ENCODE results near the gene TMEM150A.
A peak's percentile ranks its signal among the peaks of the same experiment; 100 is the strongest.

Gene TMEM150A

DNA sequence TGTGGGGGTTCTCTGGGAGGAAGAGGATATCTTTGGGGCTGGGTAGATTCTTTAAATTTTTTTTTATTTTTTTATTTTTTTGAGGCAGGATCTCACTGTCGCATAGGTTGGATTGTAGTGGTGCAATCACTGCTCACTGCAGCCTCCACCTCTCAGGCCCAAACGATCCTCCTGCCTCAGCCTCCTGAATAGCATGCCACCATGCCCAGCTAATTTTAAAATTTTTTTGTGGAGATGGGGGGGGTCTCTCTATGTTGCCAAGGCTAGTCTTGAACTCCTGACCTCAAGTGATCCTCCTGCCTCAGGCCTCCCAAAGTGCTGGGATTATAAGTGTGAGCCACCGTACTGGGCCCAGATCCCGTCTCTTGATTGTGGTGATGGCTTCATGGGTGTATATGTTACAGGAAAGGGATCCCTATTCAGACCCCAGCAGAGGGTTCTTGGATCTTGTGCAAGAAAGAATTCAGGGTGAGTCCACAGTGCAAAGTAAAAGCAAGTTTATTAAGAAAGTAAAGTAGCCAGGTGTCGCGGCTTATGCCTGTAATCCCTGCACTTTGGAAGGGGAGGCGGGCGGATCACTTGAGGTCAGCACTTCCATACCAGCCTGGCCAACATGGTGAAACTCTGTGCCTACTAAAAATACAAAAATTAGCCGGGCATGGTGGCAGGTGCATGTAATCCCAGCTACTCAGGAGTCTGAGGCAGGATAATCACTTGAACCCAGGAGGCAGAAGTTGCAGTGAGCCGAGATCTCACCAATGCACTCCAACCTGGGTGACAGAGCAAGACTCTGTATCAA is 11.4 kb upstream of the TMEM150A start:
- no peak for DNase-seq (ENCODE audit: extremely low spot score)
- TF ChIP-seq CTCF (IDR thresholded peaks at IDR 0.05; ENCODE audit: control extremely low read depth, extremely low read depth, low read depth, missing control alignments), result no peak
- ChIA-PET CTCF (interaction anchor here (1.1 kb wide), 1 partner anchor 23 kb away, joined by 4 read pairs; no protein-coding TSS in a partner anchor), POLR2A (interaction anchor here (0.6 kb wide), 1 partner anchor 11 kb away, joined by 3 read pairs; the partner anchor contains the start of gene TMEM150A)

DNA sequence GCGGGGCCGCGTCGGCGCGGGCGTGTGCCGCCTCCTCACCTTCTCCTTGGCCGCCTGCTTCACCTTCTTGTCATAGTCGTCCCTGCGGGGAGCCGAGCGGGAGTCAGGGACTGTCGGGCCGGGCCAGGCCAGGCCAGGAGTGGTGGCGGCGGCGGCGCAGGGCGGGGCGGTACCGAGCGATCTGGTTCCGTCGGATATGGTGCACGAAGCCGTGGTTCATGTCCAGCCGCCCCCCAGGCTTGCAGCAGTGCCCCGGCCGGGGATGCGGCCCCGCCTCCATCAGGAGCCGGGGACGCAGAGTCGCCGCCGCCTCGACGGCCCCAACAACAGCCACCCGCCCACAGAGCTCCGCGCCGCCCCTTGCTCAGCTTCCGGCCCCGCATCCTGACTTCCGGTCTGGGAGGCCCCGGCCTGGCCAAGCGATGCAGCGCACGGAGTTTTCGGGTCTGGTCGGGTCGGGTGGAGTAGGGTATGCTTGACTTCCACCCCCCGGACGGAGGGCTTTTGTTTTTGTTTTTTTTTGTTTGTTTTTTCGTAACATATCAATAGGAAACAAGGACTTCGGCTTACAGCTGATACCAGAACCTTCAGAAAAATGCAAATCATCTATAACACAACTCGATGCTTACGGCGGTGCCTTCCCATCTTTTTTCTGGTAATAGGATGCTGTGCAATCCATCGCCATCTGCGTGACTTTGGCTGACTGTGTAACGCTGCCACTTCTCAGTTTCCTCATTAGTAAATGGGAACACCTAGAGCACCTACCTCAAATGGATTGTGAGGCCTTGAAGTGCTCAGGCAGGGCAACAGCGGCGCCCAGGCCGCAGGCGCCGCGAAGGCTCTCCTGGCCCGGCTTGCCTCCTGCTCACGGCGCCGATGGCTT is 9.4 kb upstream of the TMEM150A start, which contains the start of gene C2orf68:
TSS of gene C2orf68 (minus strand) at position 362 of the 883 bp plus-strand sequence. CDS start at position 280, 82 bp downstream.
- DNase-seq (ENCODE audit: extremely low spot score), result peak; percentile 95
- ChIA-PET CTCF (interaction anchor here (1.0 to 1.3 kb wide), 4 partner anchors 9 to 202 kb away, joined by 3 to 5 read pairs (median 4); partner anchors contain the start of gene TMEM150A), POLR2A (interaction anchor here (0.9 to 1.2 kb wide), 5 partner anchors 12 to 258 kb away, joined by 4 to 6 read pairs (median 4); partner anchors contain the start of genes ELMOD3, RETSAT and RNF181)
- no peak for TF ChIP-seq CTCF (IDR thresholded peaks at IDR 0.05; ENCODE audit: control extremely low read depth, extremely low read depth, low read depth, missing control alignments)

DNA sequence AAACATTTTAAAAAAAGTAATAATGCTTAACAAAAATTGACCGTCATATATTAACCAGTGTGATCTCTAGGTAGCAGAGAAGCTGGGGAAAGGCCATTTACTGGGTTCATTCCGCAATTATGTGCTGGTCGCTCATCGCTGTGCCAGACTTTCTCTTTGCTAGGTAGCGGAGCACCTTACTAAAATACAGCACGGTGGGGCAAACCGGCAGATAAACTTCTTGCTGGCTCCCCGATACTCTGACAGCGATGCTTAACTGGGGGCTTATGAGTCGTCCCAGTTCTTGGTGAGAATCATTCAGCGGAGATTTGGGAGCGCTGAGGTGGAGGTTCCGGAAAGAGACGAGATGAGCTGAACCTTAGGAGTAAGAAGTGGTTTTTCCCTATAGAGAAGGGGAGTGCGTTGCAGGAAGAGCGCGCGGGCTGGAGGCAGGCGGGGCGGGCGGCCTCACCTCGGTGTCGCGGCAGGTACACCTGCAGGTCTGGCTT is 8.8 kb upstream of the TMEM150A start:
- POLR2A ChIA-PET, result interaction anchor here (0.9 to 1.2 kb wide), 5 partner anchors 11 to 257 kb away, joined by 4 to 6 read pairs (median 4); partner anchors contain the start of genes ELMOD3, RETSAT and RNF181
- CTCF ChIA-PET, result interaction anchor here (1.0 to 1.3 kb wide), 6 partner anchors 9 to 203 kb away, joined by 3 to 5 read pairs (median 3); partner anchors contain the start of gene TMEM150A
- no peak for TF ChIP-seq CTCF (IDR thresholded peaks at IDR 0.05; ENCODE audit: control extremely low read depth, extremely low read depth, low read depth, missing control alignments)
- no peak for DNase-seq (ENCODE audit: extremely low spot score)

DNA sequence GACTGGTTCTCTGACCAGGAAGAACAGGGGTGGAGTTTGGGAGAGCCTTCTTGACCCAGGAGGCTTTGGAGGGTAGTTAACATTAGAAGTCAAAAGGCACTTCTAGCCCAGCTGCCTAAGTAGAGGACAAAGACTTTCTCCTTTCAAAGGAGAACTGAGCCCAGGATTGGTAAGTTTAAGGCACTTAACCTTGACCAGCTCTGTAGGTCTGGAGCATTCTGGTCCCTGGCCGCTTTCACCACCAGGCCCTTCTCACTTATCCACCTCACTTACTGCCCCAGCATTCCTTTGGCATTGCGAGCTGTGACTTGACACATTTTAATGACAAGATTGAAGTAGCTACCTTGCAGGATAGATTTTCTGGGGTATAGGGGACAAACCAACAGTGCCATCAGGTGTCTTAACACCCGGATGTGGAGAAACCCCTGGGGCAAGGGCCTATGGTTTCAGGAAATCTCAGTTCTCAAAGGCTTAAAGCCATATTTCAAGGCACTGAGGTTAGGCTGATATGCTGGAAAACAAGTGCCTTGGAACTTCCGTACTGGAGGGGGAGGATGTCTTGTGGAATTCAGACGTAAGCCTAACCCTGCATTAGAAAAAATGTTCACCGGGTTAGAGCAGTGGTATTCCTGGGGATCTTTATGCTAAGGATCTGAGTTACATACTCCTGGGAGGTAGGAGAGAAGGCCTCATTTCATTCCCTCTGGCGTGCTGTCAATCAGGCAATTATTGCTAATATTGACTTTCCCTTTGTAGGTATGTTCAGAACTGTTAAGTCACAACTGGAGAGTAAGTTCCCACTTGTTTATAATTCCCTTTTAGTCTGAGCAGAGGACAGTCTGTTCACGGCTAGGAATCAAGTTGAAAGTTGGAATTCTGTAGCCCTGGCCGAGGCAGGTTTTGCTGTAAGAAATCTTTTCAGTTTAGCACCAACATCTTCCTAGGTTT is 5.0 kb upstream of the TMEM150A start:
- DNase-seq (ENCODE audit: extremely low spot score), result no peak
- TF ChIP-seq CTCF (IDR thresholded peaks at IDR 0.05; ENCODE audit: control extremely low read depth, extremely low read depth, low read depth, missing control alignments), result no peak
- ChIA-PET POLR2A (interaction anchor here (0.5 to 1.3 kb wide), 2 partner anchors 8 to 12 kb away, joined by 4 to 5 read pairs; partner anchors contain the start of gene RNF181), CTCF (interaction anchor here (0.8 to 3.3 kb wide), 2 partner anchors 10 to 30 kb away, joined by 3 to 11 read pairs; no protein-coding TSS in a partner anchor)

GRCh38 chr2:85606116-85606455 is 3.6 kb upstream of the TMEM150A start:
- CTCF ChIA-PET, result interaction anchor here (1.4 to 3.3 kb wide), 2 partner anchors 22 to 31 kb away, joined by 3 to 11 read pairs; partner anchors contain the start of gene VAMP5
- no peak for TF ChIP-seq CTCF (IDR thresholded peaks at IDR 0.05; ENCODE audit: control extremely low read depth, extremely low read depth, low read depth, missing control alignments)
- POLR2A ChIA-PET, result interaction anchor here (1.1 kb wide), 1 partner anchor 11 kb away, joined by 3 read pairs; the partner anchor contains the start of gene RNF181
- no peak for DNase-seq (ENCODE audit: extremely low spot score)
